Measurements from ENCODE around the gene PFKFB4. TPM values are rescaled to one million over a fixed set of nuclear protein-coding genes. Genes with fewer than 3 reads are reported as not detected.

Gene PFKFB4
- total RNA-seq, 2 experiments from 2014 or later: 0.98 to 2.5 TPM

- Mint-ChIP-seq H3K36me3 (ENCODE audit: low read depth) (peaks cover 21% of the 10 kb centered on the region), H3K27ac (peak overlapping the region; percentile 94), H3K4me1 (ENCODE audit: low read depth) (peaks cover 49% of the 10 kb centered on the region), H3K27me3 (no peaks in the 10 kb centered on the region), H3K9me3 (no peaks in the 10 kb centered on the region), H3K4me3 (peak overlapping the region; percentile 89)
- ChIA-PET POLR2A (interaction anchor here (0.7 to 3.9 kb wide), 14 partner anchors 9 to 233 kb away, joined by 3 to 55 read pairs (median 6); partner anchors contain the start of genes ATRIP, CCDC51, PFKFB4 and SHISA5), CTCF (interaction anchor here (0.9 to 3.1 kb wide), 7 partner anchors 26 to 75 kb away, joined by 3 to 22 read pairs (median 8); partner anchors contain the start of genes ATRIP and CCDC51)
- DNase-seq (no peak), ATAC-seq (ENCODE audit: poor library complexity) (no peak)
- intact Hi-C loops (cut with DNase I, micrococcal nuclease): loop anchor here (1.0 to 2.0 kb wide), 3 partner anchors 27 to 34 kb away; partner anchors contain the start of genes ATRIP (in 1 of the 2), CCDC51 (in 1 of the 2) and TMA7 (in 1 of the 2)
- Histone ChIP-seq H3K4me1 (ENCODE audit: insufficient read depth, low read length) (peaks cover 94% of the 10 kb centered on the region), H3K27ac (ENCODE audit: low read depth in 1 of 2, low read length in 2 of 2) (peak overlapping the region; percentile 92 to 97), H3K9me3 (ENCODE audit: control insufficient read depth in 1 of 2, insufficient read depth in 1 of 2, low read length in 2 of 2) (no peaks in the 10 kb centered on the region), H3K4me3 (ENCODE audit: low read length) (peak overlapping the region; percentile 63), H3K27me3 (ENCODE audit: control insufficient read depth in 1 of 2, insufficient read depth in 2 of 2, low read length in 2 of 2) (no peaks in the 10 kb centered on the region), H3K36me3 (ENCODE audit: insufficient read depth, low read length) (peaks cover 28% of the 10 kb centered on the region)
- no peak for TF ChIP-seq CTCF (IDR thresholded peaks at IDR 0.05)
Observed at GRCh38 chr3:48473617-48473952, 83.0 kb downstream of the PFKFB4 start.

GRCh38 chr3:48472923-48473616 lies 83.5 kb downstream of the PFKFB4 start:
- H3K27ac ChIP-seq (ENCODE audit: low read depth in 1 of 2, low read length in 2 of 2): peak overlapping the region; percentile 92 to 97
- H3K36me3 ChIP-seq (ENCODE audit: insufficient read depth, low read length): peaks cover 33% of the 10 kb centered on the region
- DNase-seq (peak; percentile 86 to 99 (median 94)), ATAC-seq (ENCODE audit: poor library complexity) (peak; percentile 87)
- H3K27me3 ChIP-seq (ENCODE audit: control insufficient read depth in 1 of 2, insufficient read depth in 2 of 2, low read length in 2 of 2): no peaks in the 10 kb centered on the region
- no peaks in the 10 kb centered on the region for H3K9me3 ChIP-seq (ENCODE audit: control insufficient read depth in 1 of 2, insufficient read depth in 1 of 2, low read length in 2 of 2)
- Mint-ChIP-seq H3K9me3 (no peaks in the 10 kb centered on the region), H3K27ac (peak overlapping the region; percentile 94), H3K36me3 (ENCODE audit: low read depth) (peaks cover 26% of the 10 kb centered on the region), H3K27me3 (no peaks in the 10 kb centered on the region), H3K4me1 (ENCODE audit: low read depth) (peaks cover 48% of the 10 kb centered on the region), H3K4me3 (peak overlapping the region; percentile 89)
- peak overlapping the region; percentile 63 for H3K4me3 ChIP-seq (ENCODE audit: low read length)
- peaks cover 94% of the 10 kb centered on the region for H3K4me1 ChIP-seq (ENCODE audit: insufficient read depth, low read length)
- peak; percentile 28 for TF ChIP-seq CTCF (IDR thresholded peaks at IDR 0.05)
- ChIA-PET POLR2A (interaction anchor here (0.7 to 3.9 kb wide), 22 partner anchors 8 to 1854 kb away, joined by 3 to 55 read pairs (median 4); partner anchors contain the start of genes ATRIP, CCDC51, PFKFB4 and SHISA5), CTCF (interaction anchor here (0.9 to 3.1 kb wide), 8 partner anchors 9 to 76 kb away, joined by 3 to 22 read pairs (median 6); partner anchors contain the start of genes ATRIP and CCDC51)
- intact Hi-C loops (cut with DNase I, micrococcal nuclease): loop anchor here (1.0 to 2.0 kb wide), 3 partner anchors 26 to 34 kb away; partner anchors contain the start of genes ATRIP (in 1 of the 2), CCDC51 (in 1 of the 2) and TMA7 (in 1 of the 2)

GRCh38 chr3:48472673-48472922 lies 84.0 kb downstream of the PFKFB4 start:
- Mint-ChIP-seq H3K27ac (peak overlapping the region; percentile 94), H3K9me3 (no peaks in the 10 kb centered on the region), H3K4me3 (peak overlapping the region; percentile 89), H3K27me3 (no peaks in the 10 kb centered on the region), H3K36me3 (ENCODE audit: low read depth) (peaks cover 31% of the 10 kb centered on the region), H3K4me1 (ENCODE audit: low read depth) (peaks cover 48% of the 10 kb centered on the region)
- TF ChIP-seq CTCF (IDR thresholded peaks at IDR 0.05): no peak
- CTCF ChIA-PET: interaction anchor here (0.9 to 3.1 kb wide), 8 partner anchors 10 to 76 kb away, joined by 3 to 22 read pairs (median 6); partner anchors contain the start of genes ATRIP and CCDC51
- Histone ChIP-seq H3K9me3 (ENCODE audit: control insufficient read depth in 1 of 2, insufficient read depth in 1 of 2, low read length in 2 of 2) (no peaks in the 10 kb centered on the region), H3K27me3 (ENCODE audit: control insufficient read depth in 1 of 2, insufficient read depth in 2 of 2, low read length in 2 of 2) (no peaks in the 10 kb centered on the region), H3K4me1 (ENCODE audit: insufficient read depth, low read length) (peaks cover 94% of the 10 kb centered on the region), H3K36me3 (ENCODE audit: insufficient read depth, low read length) (peaks cover 38% of the 10 kb centered on the region), H3K27ac (ENCODE audit: low read depth in 1 of 2, low read length in 2 of 2) (peak overlapping the region; percentile 92 to 97), H3K4me3 (ENCODE audit: low read length) (peak overlapping the region; percentile 63)
- DNase-seq: no peak
- intact Hi-C loops (cut with DNase I, micrococcal nuclease): loop anchor here in 1 of 2 experiments (2.0 kb wide), 1 partner anchor 26 kb away; the partner anchor contains the start of gene ATRIP
- peak; percentile 25 for ATAC-seq (ENCODE audit: poor library complexity)
- POLR2A ChIA-PET: interaction anchor here (0.7 to 3.9 kb wide), 21 partner anchors 9 to 1855 kb away, joined by 3 to 55 read pairs (median 4); partner anchors contain the start of genes ATRIP, CCDC51, PFKFB4 and SHISA5
